Activated CD4-positive, alpha-beta T cell treated with anti-CD3 and anti-CD28 coated beads, Interleukin-2, amount 50 U/mL, for 1 hour (primary cell): Measurements from ENCODE around the gene APOF.
"Not testable (repeated sequence)": the region's sequence is repeated elsewhere in the genome, so short reads cannot be mapped to it uniquely, and the experiment has no call there.

ENCODE experiments used
- DNase-seq: peaks from one replicate; pipeline ENCODE4 v3.0.0-alpha.2; 2020

APOF gene

DNA sequence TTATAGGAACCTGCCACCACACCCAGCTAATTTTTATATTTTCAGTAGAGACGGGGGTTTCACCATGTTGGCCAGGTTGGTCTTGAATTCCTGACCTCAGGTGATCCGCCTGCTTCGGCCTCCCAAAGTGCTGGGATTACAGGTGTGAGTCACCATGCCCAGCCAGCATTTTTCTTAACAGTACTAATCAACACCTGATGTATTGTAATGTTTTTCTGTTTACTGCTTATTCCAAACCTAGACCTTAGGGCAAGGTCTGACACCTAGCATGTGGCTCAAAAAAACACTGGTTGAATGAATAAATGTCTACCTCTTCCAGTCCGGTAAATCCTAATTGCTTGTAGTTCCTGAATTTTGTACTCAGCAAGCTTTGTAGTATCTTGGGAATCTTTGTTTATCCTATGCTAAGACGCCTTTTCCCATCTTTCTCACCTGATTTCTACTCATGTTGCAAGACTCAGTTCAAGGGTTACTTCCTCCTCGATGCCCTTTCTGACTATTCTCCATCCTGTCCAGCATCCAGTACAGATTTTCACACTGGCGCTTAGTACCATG, 31.6 kb downstream of the APOF start:
- no peak for DNase-seq

DNA sequence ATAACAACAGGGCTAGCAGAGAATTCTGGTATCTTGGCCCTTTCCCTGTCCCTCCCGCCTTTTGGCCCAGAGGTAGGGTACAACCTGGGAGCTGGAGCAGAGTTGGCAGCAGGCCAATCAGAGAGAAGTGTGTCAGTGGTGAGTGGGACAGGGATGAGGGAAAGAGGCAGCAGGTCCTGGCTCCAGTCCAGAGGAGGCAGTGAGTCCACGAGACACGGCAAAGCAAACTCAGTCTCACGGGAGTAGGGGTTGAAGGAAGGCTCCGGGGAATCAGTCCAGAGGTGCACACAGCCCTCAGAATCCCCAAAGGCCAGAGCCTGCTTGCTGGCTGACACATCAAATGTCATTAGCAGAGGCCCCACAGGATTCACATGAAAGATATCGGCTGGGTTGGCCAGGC, 36.1 kb downstream of the APOF start:
- DNase-seq, result no peak

GRCh38 chr12:56326126-56326525, 36.5 kb downstream of the APOF start:
- no peak for DNase-seq

GRCh38 chr12:56324206-56324605, 38.5 kb downstream of the APOF start:
- no peak for DNase-seq

DNA sequence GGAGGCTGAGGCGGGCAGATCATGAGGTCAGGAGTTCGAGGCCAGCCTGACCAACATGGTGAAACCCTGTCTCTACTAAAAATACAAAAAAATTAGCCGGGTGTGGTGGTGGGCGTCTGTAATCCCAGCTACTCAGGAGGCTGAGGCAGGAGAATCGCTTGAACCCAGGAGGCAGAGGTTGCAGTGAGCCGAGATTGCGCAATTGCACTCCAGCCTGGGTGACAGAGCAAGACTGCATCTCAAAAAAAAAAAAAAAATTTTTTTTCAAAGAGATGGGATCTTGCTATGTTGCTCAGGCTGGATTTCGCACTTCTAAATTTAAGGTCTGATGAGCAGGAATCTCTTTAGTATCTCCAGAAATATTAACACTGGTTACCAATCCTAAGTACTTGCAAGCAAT, 41.0 kb downstream of the APOF start:
- DNase-seq, result not testable (repeated sequence)

DNA sequence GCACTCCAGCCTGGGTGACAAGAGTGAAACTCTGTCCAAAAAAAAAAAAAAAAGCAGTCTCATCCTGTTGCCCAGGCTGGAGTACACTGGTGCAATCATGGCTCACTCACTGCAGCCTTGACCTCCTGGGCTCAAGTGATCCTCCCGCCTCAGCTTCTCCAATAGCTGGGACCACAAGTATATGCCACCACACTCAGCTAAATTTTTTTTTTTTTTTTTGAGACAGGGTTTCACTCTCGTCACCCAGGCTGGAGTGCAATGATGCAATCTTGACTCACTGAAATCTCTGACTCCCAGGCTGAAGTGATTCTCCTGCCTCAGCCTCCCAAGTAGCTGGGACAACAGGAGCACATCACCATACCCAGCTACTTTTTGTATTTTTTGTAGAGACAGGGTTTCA, 41.6 kb downstream of the APOF start:
- no peak for DNase-seq

DNA sequence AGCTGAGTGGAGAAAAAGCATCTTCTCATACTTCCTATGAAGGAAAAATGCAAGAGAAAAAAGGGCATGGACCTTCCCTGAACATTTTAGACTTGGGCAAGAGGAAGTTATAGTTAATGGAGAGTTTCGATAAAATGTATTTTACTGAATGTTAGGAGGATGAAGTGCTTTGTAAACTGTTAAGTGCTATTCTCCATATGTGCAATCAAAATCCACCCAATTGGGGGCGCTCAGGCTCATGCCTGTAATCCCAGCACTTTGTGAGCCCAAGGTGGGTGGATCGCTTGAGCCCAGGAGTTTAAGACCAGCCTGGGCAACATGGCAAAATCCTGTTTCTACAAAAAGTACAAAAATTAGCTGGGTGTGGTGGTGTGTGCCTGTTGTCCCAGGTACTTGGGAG, 45.0 kb downstream of the APOF start:
- no peak for DNase-seq

DNA sequence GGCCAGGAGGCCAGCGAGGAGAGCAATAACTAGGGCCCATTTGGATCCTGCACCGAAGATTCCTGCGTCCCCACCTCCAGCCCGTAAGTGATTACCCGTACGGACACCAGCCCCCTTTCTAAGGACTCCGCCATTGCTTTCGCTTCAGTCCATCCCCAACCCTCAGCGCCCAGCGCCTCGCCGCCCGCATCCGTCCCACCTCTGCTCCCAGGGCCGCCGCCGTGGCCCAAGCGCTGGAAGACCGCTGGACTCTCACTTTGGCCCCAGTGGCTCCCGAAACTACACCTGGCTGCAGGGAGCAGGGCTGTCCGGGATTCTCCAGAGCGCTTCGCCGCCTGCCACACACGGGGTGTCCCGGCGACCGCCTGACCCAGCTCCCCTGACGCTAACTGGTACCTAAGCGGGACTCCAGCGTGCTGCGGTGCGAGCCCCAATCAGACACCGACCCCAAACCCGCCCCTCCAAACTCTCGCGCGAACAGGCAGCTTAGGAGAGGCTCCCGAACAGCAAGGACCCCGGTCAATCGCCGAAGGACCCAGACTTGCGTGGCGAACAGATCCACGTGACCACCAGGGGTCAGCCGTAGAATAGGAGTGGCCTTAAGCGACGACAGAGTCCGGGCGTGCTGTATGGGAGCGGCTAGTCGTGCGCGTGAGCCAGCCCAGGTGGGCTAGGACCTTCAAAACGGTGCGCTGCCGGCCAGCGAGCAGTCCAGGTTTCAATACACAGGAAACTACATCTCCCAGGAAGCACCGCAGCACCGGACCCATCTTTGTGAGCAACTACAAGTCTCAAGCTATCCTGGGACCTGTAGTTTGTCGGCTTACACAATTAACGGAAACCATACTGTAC, 46.8 kb downstream of the APOF start, which contains the start of gene CNPY2:
CNPY2 (minus strand) TSS at position 367 of the 852 bp plus-strand sequence. CDS start 771 bp downstream, outside the sequence.
- peak; percentile 92 for DNase-seq

DNA sequence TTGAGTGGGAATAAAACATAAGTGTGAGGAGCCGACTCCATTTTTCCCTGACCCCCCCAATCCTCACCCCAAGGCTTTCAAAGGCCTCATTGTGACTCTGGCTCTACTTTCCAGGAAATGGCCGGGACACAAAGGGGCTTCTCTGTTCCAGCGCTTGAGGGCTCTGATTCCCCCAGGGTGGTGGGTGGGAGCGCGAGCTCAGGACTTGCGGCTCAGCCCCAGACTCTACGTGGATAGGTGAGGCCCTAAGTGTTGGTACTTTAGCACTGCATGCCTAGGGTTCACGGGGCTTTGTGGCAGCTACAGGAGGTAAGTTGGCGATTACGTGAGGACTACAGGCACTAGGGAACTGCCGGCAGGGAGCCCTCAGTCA, 47.4 kb downstream of the APOF start:
- no peak for DNase-seq

- no peak for DNase-seq
These were observed 51.7 kb downstream of the APOF start for GRCh38 chr12:56311003-56311402.
